ENCODE results near the gene KRT5. TPM values are rescaled to one million over a fixed set of nuclear protein-coding genes. Genes with fewer than 3 reads are reported as not detected.

Gene KRT5
- total and polyA plus RNA-seq, 2 experiments from 2014 or later, result not detected

DNA sequence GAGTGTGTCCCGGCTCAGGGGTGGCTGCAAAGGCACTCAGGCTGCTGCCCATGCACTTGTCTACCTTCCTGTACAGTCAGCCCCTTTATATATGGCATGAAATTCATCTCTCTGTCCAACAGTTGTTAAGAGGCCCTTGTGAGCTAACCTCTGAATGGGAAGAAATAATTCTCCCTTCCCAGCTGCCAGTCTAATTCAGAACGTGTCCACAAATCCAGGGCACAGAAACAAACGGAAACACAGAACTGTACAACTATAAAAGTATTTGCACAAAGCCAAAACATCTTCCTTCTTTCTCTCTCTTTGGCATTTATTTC, 849 bp downstream of the KRT5 start:
- no peaks in the 10 kb centered on the region for H3K4me1 ChIP-seq (ENCODE audit: insufficient read depth)
- H3K9me3 ChIP-seq (ENCODE audit: low read depth), result no peaks in the 10 kb centered on the region
- H3K4me3 ChIP-seq, result no peak overlapping the region
- WGBS, 2 experiments (ENCODE audit: low coverage in 1 of 2, low lambda C conversion rate in 2 of 2, missing lambda C conversion rate in 2 of 2), result 73 to 79% methylated on average over 3 of the region's 3 CpGs
- TF ChIP-seq EZH2phosphoT487 (IDR thresholded peaks at IDR 0.05; ENCODE audit: insufficient read depth, low read depth), result no peak
- no peak for TF ChIP-seq EZH2 (IDR thresholded peaks at IDR 0.05; ENCODE audit: insufficient read depth, poor library complexity, severe bottlenecking)
- H3K9me2 ChIP-seq (ENCODE audit: insufficient read depth), result no peaks in the 10 kb centered on the region
- no peak overlapping the region for H2AFZ ChIP-seq
- H3K36me3 ChIP-seq (ENCODE audit: low read depth), result no peaks in the 10 kb centered on the region
- H3K79me2 ChIP-seq (ENCODE audit: insufficient read depth), result no peaks in the 10 kb centered on the region
- H3F3A ChIP-seq (ENCODE audit: insufficient read depth), result no peaks in the 10 kb centered on the region
- no peaks in the 10 kb centered on the region for H4K20me1 ChIP-seq (ENCODE audit: insufficient read depth)
- peaks cover 40% of the 10 kb centered on the region for H3K27me3 ChIP-seq (replicated peaks; ENCODE audit: insufficient read depth)
- H3K9ac ChIP-seq, result no peak overlapping the region
- H3K27ac ChIP-seq, result no peak overlapping the region
- H3K4me2 ChIP-seq (ENCODE audit: unreplicated experiment), result no peak overlapping the region
- DNase-seq, result no peak
- in situ Hi-C loops (cut with MboI), result no loop called here

DNA sequence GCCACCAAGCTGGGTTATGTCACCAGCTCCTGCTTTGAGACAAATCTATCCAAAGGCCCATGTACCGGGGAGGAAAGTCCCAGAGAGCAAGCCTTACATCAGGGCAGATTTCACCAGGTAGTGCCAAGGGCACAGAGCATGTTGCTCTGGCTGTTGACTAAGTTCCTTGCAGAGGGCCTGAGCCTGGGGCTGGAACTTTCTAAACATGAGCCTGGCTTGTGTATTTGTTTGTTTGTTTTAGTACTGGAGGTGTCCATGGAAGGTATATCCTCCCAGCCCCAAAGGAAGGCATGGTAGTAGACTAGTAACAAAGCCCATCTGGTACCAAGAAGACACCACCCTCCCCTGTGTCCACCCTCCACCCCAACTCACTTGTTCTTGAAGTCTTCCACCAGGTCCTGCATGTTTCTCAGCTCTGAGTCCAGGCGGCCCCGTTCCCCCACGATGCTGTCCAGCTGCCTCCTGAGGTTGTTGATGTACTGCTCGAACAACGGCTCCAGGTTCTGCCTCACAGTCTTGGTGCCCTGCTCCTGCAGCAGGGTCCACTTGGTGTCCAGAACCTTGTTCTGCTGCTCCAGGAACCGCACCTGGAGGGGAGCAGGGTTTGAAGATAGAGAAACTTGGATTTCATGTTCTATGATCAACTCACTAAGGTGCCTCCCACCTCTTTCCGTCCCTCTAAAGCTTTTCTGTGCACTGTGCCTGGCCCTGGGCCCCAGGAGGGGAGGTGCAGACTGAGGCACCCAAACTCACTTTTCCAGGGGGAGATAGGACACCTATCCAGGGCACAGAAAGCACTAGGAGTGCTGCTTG, 1.4 kb downstream of the KRT5 start:
- no peak overlapping the region for H3K27ac ChIP-seq
- H3K9me2 ChIP-seq (ENCODE audit: insufficient read depth), result no peaks in the 10 kb centered on the region
- no peaks in the 10 kb centered on the region for H3K36me3 ChIP-seq (ENCODE audit: low read depth)
- no peak overlapping the region for H3K4me2 ChIP-seq (ENCODE audit: unreplicated experiment)
- in situ Hi-C loops (cut with MboI), result no loop called here
- H3K4me3 ChIP-seq, result no peak overlapping the region
- H3K9ac ChIP-seq, result no peak overlapping the region
- no peaks in the 10 kb centered on the region for H3K79me2 ChIP-seq (ENCODE audit: insufficient read depth)
- no peak for TF ChIP-seq EZH2phosphoT487 (IDR thresholded peaks at IDR 0.05; ENCODE audit: insufficient read depth, low read depth)
- no peak for TF ChIP-seq EZH2 (IDR thresholded peaks at IDR 0.05; ENCODE audit: insufficient read depth, poor library complexity, severe bottlenecking)
- H3F3A ChIP-seq (ENCODE audit: insufficient read depth), result no peaks in the 10 kb centered on the region
- DNase-seq, result no peak
- no peak overlapping the region for H2AFZ ChIP-seq
- no peaks in the 10 kb centered on the region for H3K4me1 ChIP-seq (ENCODE audit: insufficient read depth)
- peaks cover 45% of the 10 kb centered on the region for H3K27me3 ChIP-seq (replicated peaks; ENCODE audit: insufficient read depth)
- no peaks in the 10 kb centered on the region for H3K9me3 ChIP-seq (ENCODE audit: low read depth)
- WGBS, 2 experiments (ENCODE audit: low coverage in 1 of 2, low lambda C conversion rate in 2 of 2, missing lambda C conversion rate in 2 of 2), result 69 to 77% methylated on average over 8 of the region's 8 CpGs
- H4K20me1 ChIP-seq (ENCODE audit: insufficient read depth), result no peaks in the 10 kb centered on the region

- TF ChIP-seq EZH2 (IDR thresholded peaks at IDR 0.05; ENCODE audit: insufficient read depth, poor library complexity, severe bottlenecking) (no peak), EZH2phosphoT487 (IDR thresholded peaks at IDR 0.05; ENCODE audit: insufficient read depth, low read depth) (no peak)
- Histone ChIP-seq H3K79me2 (ENCODE audit: insufficient read depth) (no peaks in the 10 kb centered on the region), H2AFZ (no peak overlapping the region), H3K9me2 (ENCODE audit: insufficient read depth) (no peaks in the 10 kb centered on the region), H3F3A (ENCODE audit: insufficient read depth) (no peaks in the 10 kb centered on the region), H3K4me3 (no peak overlapping the region), H4K20me1 (ENCODE audit: insufficient read depth) (no peaks in the 10 kb centered on the region), H3K4me1 (ENCODE audit: insufficient read depth) (no peaks in the 10 kb centered on the region), H3K27ac (no peak overlapping the region), H3K9ac (no peak overlapping the region), H3K9me3 (ENCODE audit: low read depth) (no peaks in the 10 kb centered on the region), H3K4me2 (ENCODE audit: unreplicated experiment) (no peak overlapping the region), H3K27me3 (replicated peaks; ENCODE audit: insufficient read depth) (peaks cover 44% of the 10 kb centered on the region), H3K36me3 (ENCODE audit: low read depth) (no peaks in the 10 kb centered on the region)
- in situ Hi-C loops (cut with MboI), result no loop called here
- 81 to 83% methylated on average over 5 of the region's 5 CpGs for WGBS, 2 experiments (ENCODE audit: low coverage in 1 of 2, low lambda C conversion rate in 2 of 2, missing lambda C conversion rate in 2 of 2)
- no peak for DNase-seq
Measured at GRCh38 chr12:52517888-52518287, 2.3 kb downstream of the KRT5 start.

GRCh38 chr12:52517005-52517835, 3.0 kb downstream of the KRT5 start:
- TF ChIP-seq EZH2 (IDR thresholded peaks at IDR 0.05; ENCODE audit: insufficient read depth, poor library complexity, severe bottlenecking) (no peak), EZH2phosphoT487 (IDR thresholded peaks at IDR 0.05; ENCODE audit: insufficient read depth, low read depth) (no peak)
- 86 to 89% methylated on average over 14 of the region's 14 CpGs for WGBS, 2 experiments (ENCODE audit: low coverage in 1 of 2, low lambda C conversion rate in 2 of 2, missing lambda C conversion rate in 2 of 2)
- no peak overlapping the region for H3K27ac ChIP-seq
- no peaks in the 10 kb centered on the region for H3K79me2 ChIP-seq (ENCODE audit: insufficient read depth)
- H3K4me2 ChIP-seq (ENCODE audit: unreplicated experiment), result no peak overlapping the region
- no peaks in the 10 kb centered on the region for H3K36me3 ChIP-seq (ENCODE audit: low read depth)
- no peak overlapping the region for H3K9ac ChIP-seq
- no peaks in the 10 kb centered on the region for H3K9me3 ChIP-seq (ENCODE audit: low read depth)
- no peak for DNase-seq
- H4K20me1 ChIP-seq (ENCODE audit: insufficient read depth), result no peaks in the 10 kb centered on the region
- no peaks in the 10 kb centered on the region for H3K9me2 ChIP-seq (ENCODE audit: insufficient read depth)
- no peaks in the 10 kb centered on the region for H3F3A ChIP-seq (ENCODE audit: insufficient read depth)
- no peaks in the 10 kb centered on the region for H3K4me1 ChIP-seq (ENCODE audit: insufficient read depth)
- in situ Hi-C loops (cut with MboI), result no loop called here
- H2AFZ ChIP-seq, result no peak overlapping the region
- peaks cover 49% of the 10 kb centered on the region for H3K27me3 ChIP-seq (replicated peaks; ENCODE audit: insufficient read depth)
- no peak overlapping the region for H3K4me3 ChIP-seq

All from GM23248 (cell line).